Esophagus squamous epithelium (tissue), 4 donors: ENCODE results near the gene KANSL1.

Experiments
- CTCF ChIP-seq, 6 experiments: fragments of 450-650 bp in 4 of 6; fragments of 200-600 bp in 2 of 6; sonication (generic) in 2 of 6; IDR thresholded peaks; one replicate each; pipeline ENCODE4 v1.5.1; 2016 to 2019; ENCODE audit warnings: antibody characterized with exemption in 6 of 6, mild to moderate bottlenecking in 4 of 6, moderate library complexity in 4 of 6
- POLR2A ChIP-seq, 4 donors: fragments of 450-650 bp; IDR thresholded peaks; one replicate each; pipeline ENCODE4 v1.6.1; 2017; ENCODE audit warnings: antibody characterized with exemption in 4 of 4, mild to moderate bottlenecking in 4 of 4, moderate library complexity in 3 of 4

DNA sequence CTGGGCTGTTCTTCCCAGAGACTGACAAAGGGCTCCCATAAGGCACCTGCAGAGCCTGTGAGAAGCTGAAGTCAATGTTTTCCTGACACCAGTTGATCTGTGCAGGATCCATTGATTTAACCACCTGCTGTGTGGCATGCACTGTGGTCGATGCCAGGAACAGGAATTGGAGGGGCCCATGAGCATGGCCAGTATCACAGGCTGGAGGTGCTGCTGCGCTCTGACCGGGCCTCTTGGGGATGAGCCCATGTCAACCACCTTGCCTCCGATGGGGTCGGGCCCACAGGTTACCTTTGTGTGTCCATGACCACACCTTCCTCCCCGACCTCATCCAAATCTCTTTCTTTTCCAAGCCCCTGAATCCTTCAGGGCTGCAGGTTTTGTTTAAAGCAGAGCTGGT lies 212.4 kb downstream of the KANSL1 start:
- no peak for TF ChIP-seq CTCF (IDR thresholded peaks at IDR 0.05)
- no peak for TF ChIP-seq POLR2A (IDR thresholded peaks at IDR 0.05)
